Stimulated activated CD4-positive, alpha-beta T cell treated with anti-CD3 and anti-CD28 coated beads, TNF-alpha, amount 100 ng/mL, for 4 hours (primary cell): ENCODE data around the gene MRTFB.
"Not testable (repeated sequence)": the region's sequence is repeated elsewhere in the genome, so short reads cannot be mapped to it uniquely, and the experiment has no call there.

Source experiments
- DNase-seq, 3 experiments: peaks; one replicate each; pipeline ENCODE4 v3.0.0-alpha.2; 2020; ENCODE audit warnings: low read depth in 3 of 3

The MRTFB gene

DNA sequence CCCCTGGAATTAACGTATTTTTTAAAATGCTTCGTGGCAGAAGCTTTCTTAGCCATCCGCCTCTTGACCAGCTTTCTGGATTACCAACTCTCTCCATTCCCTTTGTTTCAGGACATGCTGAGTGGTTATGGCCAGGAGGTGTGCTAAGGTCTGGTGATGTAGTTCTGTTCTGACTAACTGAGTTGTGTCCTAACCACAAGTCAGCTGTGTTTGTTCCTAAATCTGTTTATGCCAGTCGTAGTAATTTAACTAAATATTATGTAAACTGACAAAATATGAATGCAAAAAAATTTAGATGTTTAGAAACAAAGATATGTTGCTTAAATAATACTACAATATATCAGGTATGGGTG, 61.6 kb downstream of the MRTFB start:
- no peak for DNase-seq

DNA sequence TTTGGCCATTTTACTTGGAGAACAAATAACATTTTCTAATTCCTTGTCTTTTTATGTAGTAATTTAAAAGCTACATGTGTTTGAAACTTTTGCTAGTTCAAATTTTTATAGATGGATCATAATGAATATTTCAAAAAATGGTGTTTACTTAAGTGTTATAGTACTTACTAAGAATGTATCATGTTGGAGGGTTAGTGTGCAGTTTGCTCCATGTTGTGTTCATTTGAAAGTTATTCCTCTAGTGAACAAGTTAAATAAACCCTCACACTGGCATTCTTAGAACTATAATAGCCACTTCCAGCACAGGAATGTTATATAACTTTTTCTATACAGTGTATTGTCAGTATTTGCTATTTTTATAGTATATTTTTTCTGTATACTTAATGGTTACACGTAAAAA, 62.8 kb downstream of the MRTFB start:
- no peak for DNase-seq

DNA sequence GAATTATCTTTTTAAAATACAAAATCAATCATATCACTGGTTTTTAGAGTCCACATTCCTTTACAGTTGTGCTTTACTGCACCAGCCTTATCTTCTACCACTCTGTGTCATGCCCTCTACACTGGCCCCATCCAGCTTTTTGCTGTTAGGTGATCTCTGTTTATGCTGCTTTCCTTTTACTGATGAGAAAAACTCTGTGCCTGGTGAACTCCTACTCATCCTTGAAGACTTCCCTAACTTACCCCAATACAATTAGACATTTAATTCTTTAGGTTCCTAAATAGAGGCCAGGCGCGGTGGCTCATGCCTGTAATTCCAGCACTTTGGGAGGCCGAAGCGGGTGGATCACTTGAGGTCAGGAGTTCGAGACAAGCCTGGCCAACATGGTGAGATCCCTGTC, 64.6 kb downstream of the MRTFB start:
- DNase-seq, result no peak

DNA sequence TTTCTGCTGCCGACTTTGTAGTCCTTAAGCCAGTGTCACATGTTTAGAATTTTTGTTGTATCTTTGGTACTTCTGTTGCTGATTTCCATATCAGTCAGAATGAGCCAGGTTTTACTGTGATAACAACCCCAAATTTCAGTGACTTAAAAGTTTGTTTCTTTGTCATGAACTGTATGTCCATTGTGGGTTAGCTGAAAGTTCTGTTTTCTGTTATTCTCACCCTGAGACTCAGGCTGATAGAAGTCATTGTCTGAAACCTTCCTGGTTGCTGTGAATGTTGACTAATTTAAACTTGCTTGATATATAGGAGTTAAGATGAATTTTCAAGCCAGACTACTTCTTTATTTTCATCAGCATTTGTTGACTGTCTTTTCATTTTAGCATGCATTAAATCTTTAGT, 68.8 kb downstream of the MRTFB start:
- no peak for DNase-seq

DNA sequence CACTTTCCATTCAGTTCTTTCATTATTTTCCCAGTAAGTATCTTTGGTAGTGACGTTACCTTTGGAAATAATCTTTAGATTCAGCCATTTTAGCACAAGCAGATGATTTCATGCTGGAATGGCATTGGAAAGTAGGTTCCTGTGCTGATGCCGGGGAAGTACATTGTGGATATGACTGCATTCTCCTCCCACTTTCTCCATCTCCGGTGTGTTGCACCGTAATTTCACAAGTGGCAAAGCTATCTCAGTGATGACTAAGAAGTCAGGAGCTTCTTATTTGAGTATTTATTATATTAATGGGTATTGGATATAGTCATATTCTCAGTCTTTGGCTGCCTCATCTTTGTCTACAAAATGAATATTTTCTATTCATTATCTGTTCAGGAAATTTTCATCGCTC, 69.8 kb downstream of the MRTFB start:
- no peak for DNase-seq

DNA sequence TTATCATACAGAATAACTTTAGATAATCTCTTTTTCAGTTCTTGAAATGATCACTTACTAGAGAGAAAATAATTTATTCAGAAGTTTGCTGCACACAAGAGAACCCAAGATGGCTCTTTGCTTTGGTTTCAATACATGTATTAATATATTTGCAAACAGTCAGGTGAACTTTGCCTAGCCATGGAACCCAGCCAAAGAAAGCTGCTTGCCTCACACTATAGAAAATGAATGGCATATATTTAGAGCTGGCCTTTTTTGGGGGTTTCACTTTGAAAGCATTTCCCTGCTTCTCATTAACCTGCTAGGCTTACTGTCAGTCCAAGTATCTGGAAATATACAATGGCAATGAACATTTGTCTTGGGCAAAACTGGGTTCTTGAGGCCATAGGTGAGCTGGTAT, 75.3 kb downstream of the MRTFB start:
- DNase-seq, result no peak

DNA sequence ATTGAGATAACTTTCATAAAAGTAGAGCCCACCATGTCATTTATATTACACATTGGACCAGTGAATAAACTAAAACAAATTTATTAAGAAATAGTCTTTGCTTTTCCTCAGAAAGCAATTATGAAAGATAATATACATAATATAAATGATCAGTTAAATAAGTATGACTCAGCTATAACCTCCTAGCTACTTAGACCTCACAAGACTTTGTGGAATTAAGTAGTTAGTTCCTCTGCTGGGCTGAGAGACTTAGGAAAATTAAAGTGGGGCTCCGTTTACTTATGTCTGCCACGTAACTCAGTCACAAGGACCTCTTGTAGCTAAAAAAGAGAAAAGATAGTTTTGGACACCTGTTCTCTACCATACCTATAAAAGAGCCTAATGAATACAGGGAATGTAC, 76.9 kb downstream of the MRTFB start:
- DNase-seq, result no peak

DNA sequence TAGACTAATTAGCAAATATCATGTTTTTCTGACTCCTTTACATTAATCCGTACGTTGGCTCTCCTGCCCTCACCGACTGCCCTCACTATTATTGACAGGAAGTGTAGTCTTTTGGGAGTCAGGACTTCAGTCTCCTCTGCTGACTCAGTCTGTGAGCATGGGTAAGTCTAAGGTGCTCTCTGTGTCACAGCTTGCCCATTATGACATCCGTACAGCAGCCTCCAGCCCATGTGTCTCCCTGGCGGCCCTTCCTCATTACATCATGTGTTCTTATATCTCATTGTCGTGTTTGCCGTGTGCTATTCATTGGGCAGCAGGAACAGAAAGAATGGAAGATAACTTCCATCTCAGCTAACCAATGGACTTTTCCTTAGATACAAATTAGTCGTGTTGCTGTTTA, 77.5 kb downstream of the MRTFB start:
- no peak for DNase-seq

DNA sequence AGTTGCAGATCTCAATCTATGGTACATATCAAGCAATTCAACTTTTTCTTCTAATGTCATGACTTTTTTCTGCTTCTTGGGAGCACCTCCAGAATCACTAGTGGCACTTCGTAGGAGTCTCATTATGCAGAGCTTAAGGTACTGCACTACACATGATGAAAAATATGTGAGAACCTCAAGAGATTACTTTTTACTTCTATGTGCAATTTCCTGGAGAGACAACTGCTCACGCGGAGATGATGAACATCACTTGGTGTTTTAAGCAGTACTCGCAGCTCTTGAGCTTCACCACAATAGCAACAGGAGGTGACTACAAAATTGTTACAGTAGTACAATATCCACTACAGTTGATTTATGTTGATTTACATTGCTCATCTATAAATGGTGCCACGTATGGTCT, 79.7 kb downstream of the MRTFB start:
- no peak for DNase-seq

DNA sequence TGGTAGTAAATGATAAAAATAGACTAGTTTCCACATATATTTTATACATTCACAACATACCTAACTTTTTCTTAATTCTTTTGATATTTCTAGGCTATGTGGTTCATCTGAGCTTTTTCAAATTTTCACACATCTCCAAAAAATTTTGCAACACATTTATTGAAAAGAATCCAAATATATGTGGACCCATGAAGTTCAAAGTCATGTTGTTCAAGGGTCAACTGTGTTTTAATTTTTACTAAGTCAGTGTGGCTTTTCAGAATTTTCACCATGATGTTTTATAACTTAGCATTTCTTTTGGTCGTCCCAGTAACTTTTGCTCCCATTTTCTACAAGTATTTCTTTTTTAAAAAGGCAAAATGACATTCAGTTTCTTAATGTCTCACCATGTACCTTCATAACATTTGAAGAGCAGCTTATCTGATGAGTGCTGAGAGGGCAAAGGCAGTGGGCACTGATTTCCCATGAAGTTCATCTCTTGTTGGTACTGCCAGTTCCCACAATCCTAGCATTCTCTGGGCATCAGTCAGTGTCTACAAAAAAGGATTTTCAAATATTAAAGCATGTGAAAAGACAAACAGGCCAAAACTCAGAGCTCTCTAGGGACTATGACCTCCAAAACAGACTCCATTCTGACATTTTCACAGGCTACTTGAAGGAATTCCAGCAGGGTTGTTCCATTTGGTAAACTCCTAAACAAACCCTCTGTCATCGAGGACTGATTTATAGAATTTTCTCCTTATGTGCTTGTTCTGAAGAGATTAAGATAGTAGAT, 80.3 kb downstream of the MRTFB start:
- no peak for DNase-seq

DNA sequence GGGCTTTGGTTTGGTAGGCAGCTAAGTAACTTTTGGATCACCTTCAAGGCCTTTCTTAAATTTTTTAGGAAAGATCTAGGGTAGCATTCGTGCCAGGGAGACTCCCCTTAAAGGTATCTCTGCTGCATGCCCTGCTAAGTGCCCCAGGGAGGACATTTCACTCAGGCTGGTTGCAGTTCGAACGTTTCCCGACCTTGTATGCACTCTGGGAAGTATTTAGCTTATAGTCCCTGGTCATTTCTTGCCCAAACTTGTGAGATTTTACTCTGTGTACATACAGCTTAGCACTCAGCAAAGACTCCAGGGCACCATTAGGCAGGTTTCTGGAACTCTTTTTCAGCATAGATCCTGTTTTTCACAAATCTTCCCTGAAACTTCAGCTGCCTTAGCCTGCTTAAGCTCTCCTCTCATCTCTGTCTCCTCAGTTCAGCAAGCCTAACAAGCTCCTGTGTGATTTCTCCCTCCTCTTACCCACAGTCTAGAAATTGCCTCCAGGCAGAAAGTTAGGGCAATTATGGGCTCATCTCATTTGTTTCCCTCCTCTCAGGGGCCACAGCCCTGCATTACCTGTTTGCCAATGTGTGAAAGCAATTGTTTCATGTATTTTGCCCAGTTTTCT, 84.6 kb downstream of the MRTFB start:
- no peak for DNase-seq

DNA sequence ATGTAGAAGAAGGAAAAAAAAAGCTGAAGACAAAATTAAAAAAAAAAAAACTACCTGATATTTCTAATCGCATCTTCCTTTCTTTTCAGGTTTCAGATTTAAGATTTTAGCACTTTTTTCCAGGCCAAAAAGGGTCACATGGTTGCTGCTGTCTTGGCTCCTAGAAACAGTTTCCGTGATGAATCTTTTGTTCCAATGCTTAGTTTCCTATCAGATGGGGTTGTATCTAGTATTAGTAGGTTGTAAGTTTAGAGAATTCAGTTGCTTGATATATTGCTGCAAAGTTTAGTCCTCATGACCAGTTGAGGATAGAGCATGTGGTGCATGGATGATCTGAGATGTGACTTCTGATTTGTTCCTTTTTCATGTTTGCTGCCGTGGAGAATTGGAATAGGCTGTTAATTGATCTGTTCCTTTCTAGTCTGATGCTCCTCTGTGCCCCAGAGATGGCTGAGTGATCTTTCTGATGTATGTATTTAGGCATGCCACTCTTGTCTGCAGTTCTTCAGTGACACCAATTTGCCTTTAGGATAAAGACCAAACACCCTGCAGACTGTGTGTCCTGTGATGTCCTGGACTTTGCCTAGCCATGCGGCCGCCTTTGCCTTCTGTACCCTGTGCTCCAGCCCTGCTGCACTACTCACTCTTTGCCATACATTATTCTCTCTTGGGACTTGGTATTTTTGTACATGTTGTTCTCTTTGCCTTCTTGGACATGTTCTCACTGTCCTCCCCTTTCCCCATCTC, 94.0 kb downstream of the MRTFB start:
- DNase-seq, result no peak

DNA sequence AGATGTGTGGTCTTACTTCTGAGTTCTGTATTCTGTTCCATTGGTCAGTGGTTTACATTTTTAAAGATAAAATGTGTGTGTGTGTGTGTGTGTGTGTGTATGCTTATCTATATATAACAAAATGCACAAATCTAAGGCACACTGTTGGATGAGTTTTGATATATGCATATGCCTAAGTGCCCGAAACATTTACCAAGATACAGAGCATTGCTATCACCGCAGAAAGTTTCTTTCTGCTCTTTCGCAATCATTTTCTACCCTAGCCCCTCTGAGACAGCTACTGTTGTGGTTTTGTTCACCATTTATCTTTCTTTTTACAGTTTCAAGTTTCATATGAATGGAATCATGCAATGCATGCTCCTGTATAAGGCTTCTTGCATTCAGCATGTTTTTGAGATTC, 97.0 kb downstream of the MRTFB start:
- no peak for DNase-seq

DNA sequence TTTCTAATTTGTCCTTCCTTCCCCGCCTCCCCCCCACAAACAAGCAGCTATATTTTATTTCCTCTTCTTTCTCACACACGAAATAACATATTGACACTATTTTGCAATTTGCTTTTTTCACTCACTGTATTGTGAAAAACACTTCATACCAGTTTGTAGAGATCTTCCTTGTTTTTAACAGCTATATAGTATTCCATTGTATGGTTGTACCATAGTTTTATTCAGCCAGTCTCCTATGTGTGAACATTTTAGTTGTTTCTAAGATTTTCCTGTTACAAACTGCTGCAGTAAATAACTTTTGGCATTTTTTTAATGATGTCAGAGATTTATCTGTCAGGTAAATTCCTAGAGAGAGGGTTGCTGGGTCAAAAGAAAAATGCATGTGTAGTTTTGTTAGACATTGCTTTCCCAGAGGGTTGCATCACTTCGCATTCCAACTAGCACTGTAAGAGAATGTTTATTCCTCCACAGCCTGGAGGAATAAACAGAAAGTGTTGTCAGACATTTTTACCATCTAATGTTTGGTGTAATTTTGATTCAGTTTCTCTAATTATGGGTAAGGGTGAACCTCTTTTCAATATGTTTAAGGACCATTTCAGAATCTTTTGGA, 101.2 kb downstream of the MRTFB start:
- DNase-seq, result no peak

DNA sequence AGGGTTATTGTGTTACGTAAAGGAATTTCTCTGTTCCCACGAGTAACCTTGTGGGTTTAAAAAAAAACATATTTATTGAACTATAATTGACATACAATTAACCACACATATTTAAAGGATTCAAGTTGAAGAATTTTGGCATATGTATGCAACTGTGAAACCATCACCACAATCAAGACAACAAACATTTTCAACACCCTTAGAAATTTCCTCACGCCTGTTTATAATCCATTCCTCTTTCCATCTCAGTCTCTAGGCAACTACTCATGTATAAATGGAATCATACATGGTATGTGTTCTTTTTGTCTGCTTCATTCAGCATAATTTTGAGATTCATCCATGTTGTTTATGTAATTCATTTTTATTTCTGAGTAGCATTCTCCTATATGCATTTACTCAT, 104.0 kb downstream of the MRTFB start:
- DNase-seq, result no peak

DNA sequence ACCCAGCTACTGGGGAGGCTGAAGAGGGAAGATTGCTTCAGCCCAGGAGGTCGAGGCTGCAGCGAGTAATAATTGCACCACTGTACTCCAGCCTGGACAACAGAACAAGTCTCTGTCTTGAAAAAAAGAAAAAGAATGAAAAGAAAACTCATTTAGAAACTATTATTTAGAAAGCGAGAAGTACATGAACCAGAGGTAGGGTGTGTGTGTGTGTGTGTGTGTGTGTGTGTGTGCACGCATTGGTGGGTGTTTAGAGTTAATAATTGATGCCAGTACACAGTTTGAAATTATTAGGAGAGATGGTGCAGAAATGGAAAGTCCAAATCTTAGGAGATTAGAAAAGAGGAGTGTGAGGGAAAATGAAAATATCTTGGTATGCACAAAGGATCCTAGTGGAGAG, 106.6 kb downstream of the MRTFB start:
- no peak for DNase-seq

DNA sequence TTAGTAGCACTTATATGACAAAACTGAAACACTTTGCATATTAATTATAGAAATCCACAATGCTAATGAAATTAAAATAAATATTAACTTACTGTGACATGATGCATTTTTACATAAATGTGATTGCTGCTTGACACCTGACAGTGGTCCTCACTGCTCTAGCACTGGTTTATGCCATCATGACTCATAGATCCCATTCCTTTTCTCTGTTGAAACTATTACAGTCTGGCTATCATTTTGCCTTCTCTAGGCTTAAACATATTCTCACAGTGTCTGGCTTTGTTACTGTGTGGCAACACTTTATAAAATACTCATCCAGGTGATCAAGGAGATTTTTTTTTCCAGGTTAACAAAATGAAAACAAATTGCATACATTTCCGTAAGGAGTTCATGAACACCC, 108.0 kb downstream of the MRTFB start:
- no peak for DNase-seq

DNA sequence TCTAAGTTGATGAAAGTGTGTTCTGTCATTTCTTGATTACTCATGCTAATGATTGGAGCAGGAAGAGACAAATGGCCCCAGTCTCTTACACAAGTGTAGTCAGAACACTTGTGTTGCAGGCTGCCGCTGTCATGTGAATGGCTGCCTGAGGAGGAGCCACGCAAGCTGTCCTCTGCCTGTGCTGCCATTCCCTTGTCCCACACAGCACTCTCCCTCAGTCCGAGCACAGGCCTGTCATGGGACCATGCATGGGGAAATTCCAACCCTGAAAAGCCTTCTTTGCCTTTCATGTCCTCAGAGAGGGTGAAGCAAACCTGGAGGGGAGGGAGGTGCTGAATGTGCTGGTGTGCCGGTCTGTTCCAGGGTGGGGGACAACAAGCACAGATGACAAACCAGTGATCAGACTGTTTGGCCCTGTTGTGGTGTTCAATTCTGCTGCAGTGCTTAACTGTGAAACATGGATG, 109.4 kb downstream of the MRTFB start:
- no peak for DNase-seq

DNA sequence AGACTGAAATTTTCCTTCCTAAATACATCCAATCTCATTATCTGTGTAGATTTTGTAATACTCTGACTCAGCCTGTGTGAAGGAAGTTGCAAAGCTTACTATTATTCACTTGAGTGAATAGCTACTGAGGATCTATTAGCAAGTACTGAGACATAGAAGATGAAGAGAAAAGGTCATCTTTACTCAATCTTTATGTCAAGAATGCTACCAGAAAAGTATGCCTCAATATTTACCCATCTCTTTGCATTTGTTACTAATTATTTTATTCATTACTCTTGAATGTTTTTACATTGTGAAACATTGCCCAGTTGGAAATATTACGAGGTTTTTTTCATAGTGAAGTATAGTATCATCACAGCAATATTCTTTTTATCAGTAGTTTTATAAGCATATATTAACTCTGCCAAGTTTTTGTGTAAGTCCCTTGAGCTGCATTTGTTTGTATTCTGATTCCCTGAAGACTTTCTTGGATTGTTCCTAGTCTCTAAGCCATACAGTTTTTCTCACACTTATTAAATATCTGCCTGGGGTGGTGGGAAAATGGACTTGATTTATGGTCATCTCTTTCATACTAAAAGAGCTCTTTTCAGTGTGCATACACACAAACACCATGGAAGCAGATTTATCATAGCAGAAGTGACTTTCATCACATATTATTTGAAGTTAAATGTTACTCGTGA, 110.4 kb downstream of the MRTFB start:
- DNase-seq, result no peak

DNA sequence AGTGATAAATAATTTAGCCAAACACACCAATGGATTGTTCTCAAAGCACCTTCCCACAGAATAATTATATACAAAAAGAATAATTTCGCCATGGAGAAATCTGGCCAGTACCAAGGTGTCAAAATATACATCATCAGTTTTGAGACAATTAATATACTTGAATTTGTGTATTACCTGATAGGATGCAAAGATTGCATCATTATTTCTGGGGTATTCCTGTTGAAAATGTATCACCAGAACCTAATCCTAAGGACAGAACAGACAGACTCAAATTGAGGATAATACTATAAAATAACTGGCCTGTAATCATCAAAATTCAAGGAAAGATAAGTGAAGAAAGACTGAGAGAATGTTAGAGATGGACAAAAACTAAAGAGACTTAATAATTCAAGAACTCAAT, 111.9 kb downstream of the MRTFB start:
- no peak for DNase-seq

DNA sequence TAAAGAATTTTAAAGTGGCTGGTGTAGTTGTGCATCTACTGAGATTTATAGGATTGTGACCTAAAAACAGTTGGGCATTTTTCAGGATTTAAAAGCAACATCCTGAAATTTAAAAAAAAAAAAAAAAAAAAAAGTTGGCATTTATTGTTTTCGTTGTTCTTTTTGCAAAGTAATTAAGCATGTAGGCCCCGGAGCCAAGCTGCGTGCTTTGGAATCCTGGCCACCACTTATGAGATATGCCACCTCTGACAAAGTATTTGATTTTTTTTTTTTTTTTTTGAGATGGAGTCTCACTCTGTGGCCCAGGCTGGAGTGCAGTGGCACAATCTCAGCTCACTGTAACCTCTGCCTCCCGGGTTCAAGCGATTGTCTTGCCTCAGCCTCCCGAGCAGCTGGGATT, 112.8 kb downstream of the MRTFB start:
- not testable (repeated sequence) for DNase-seq
